Nephron progenitor cell (in vitro differentiated cells): ENCODE data around the gene WIPI1.
A peak's percentile ranks its signal among the peaks of the same experiment; 100 is the strongest.
"Not testable (repeated sequence)": the region's sequence is repeated elsewhere in the genome, so short reads cannot be mapped to it uniquely, and the experiment has no call there.

Experiments used
- DNase-seq: peaks from one replicate; pipeline ENCODE4 v3.0.0; 2021
- H3K27ac Mint-ChIP-seq: 2 replicates; pipeline ENCODE4 v1.8.0; 2021; ENCODE audit warnings: mild to moderate bottlenecking, moderate library complexity, mixed read lengths
- H3K27me3 Mint-ChIP-seq: 2 replicates; pipeline ENCODE4 v1.8.0; 2021; ENCODE audit warnings: mild to moderate bottlenecking, low read depth, mixed read lengths; ENCODE audit not compliant: poor library complexity
- H3K36me3 Mint-ChIP-seq: 2 replicates; pipeline ENCODE4 v1.8.0; 2021; ENCODE audit warnings: low read depth, mixed read lengths
- H3K4me1 Mint-ChIP-seq: 2 replicates; pipeline ENCODE4 v1.8.0; 2021; ENCODE audit warnings: mixed read lengths
- H3K4me3 Mint-ChIP-seq: 2 replicates; pipeline ENCODE4 v1.8.0; 2021; ENCODE audit warnings: mild to moderate bottlenecking, moderate library complexity, mixed read lengths
- H3K9me3 Mint-ChIP-seq: 2 replicates; pipeline ENCODE4 v1.8.0; 2021; ENCODE audit warnings: mild to moderate bottlenecking, moderate library complexity, mixed read lengths
- TF ChIP-seq, protein P1 (sequence below): fragments of 200-600 bp; sonication (generic); IDR thresholded peaks from 2 replicates; pipeline ENCODE4 v1.5.0; 2021; ENCODE audit warnings: antibody characterized with exemption

Gene WIPI1

GRCh38 chr17:68407656-68408055, 49.6 kb downstream of the WIPI1 start:
- Mint-ChIP-seq H3K36me3 (peaks cover 11% of the 10 kb centered on the region), H3K9me3 (peaks cover 52% of the 10 kb centered on the region)
- H3K27me3 Mint-ChIP-seq, H3K27ac Mint-ChIP-seq, DNase-seq, H3K4me3 Mint-ChIP-seq, H3K4me1 Mint-ChIP-seq: not testable (repeated sequence)

DNA sequence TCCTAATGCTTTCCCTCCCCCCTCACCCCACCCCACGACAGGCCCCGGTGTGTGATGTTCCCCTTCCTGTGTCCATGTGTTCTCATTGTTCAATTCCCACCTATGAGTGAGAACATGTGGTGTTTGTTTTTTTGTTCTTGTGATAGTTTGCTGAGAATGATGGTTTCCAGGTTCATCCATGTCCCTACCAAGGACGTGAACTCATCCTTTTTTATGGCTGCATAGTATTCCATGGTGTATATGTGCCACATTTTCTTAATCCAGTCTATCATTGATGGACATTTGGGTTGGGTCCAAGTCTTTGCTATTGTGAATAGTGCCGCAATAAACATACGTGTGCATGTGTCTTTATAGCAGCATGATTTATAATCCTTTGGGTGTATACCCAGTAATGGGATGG, 53.5 kb downstream of the WIPI1 start:
- H3K27ac Mint-ChIP-seq, DNase-seq, H3K4me3 Mint-ChIP-seq: not testable (repeated sequence)
- H3K4me1 Mint-ChIP-seq = peaks cover 27% of the 10 kb centered on the region
- peaks cover 40% of the 10 kb centered on the region for H3K9me3 Mint-ChIP-seq
- H3K27me3 Mint-ChIP-seq = peaks cover 15% of the 10 kb centered on the region
- H3K36me3 Mint-ChIP-seq = peaks cover 11% of the 10 kb centered on the region

DNA sequence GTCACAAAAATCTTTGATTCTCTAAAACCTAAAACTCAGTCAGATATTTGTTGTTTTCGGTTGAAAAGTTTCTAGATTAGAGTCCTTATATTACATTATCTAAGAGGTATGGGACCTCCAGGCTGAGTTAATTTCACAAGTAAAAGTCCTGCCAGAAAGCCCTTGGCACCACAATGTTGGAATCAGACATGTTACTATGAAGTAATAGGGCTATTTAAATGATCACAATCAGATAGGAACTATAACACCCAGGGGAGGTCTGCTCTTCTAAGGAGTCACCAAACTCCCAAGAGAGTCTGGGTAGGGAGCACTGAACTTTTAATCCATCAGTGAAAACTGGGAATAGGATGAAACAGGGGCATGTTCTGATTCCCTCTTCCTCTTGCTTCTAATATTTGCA, 54.2 kb downstream of the WIPI1 start:
- Mint-ChIP-seq H3K4me3 (no peak overlapping the region), H3K4me1 (peaks cover 31% of the 10 kb centered on the region), H3K9me3 (peaks cover 40% of the 10 kb centered on the region), H3K36me3 (peaks cover 11% of the 10 kb centered on the region), H3K27me3 (peaks cover 15% of the 10 kb centered on the region), H3K27ac (no peak overlapping the region)
- TF ChIP-seq, protein P1, sequence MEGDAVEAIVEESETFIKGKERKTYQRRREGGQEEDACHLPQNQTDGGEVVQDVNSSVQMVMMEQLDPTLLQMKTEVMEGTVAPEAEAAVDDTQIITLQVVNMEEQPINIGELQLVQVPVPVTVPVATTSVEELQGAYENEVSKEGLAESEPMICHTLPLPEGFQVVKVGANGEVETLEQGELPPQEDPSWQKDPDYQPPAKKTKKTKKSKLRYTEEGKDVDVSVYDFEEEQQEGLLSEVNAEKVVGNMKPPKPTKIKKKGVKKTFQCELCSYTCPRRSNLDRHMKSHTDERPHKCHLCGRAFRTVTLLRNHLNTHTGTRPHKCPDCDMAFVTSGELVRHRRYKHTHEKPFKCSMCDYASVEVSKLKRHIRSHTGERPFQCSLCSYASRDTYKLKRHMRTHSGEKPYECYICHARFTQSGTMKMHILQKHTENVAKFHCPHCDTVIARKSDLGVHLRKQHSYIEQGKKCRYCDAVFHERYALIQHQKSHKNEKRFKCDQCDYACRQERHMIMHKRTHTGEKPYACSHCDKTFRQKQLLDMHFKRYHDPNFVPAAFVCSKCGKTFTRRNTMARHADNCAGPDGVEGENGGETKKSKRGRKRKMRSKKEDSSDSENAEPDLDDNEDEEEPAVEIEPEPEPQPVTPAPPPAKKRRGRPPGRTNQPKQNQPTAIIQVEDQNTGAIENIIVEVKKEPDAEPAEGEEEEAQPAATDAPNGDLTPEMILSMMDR = no peak
- DNase-seq = no peak

- Mint-ChIP-seq H3K4me1 (peaks cover 41% of the 10 kb centered on the region), H3K4me3 (no peak overlapping the region), H3K27ac (no peak overlapping the region), H3K9me3 (peaks cover 25% of the 10 kb centered on the region), H3K27me3 (peaks cover 9% of the 10 kb centered on the region), H3K36me3 (peaks cover 11% of the 10 kb centered on the region)
- TF ChIP-seq, protein P1 = no peak
- DNase-seq = no peak
Measured at GRCh38 chr17:68401288-68401687, 56.0 kb downstream of the WIPI1 start.

DNA sequence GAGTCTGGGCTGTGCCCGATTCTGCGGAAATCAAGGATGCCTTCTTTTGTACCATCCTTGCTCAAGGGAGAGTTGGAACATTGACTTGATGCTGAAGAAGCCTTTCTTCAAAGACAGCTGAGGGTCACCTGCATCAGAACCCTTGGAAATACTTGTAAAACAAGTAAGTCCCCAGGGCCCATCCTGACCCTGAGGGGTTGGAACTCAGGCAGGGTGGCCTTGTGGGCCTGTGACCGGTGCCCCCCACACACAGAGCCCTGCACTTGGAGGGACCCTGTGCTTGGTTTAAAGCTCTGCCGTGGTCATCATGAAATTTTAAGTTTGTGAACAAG, 56.9 kb downstream of the WIPI1 start:
- Mint-ChIP-seq H3K27ac (peak overlapping the region; percentile 41), H3K9me3 (peaks cover 19% of the 10 kb centered on the region), H3K36me3 (peaks cover 10% of the 10 kb centered on the region), H3K27me3 (peaks cover 9% of the 10 kb centered on the region), H3K4me1 (peaks cover 41% of the 10 kb centered on the region), H3K4me3 (no peak overlapping the region)
- TF ChIP-seq, protein P1 = no peak
- DNase-seq = no peak

- no peak overlapping the region for H3K4me3 Mint-ChIP-seq
- peaks cover 9% of the 10 kb centered on the region for H3K27me3 Mint-ChIP-seq
- peaks cover 41% of the 10 kb centered on the region for H3K4me1 Mint-ChIP-seq
- DNase-seq = no peak
- H3K27ac Mint-ChIP-seq = peak overlapping the region; percentile 41
- TF ChIP-seq, protein P1 = no peak
- peaks cover 18% of the 10 kb centered on the region for H3K9me3 Mint-ChIP-seq
- peaks cover 8% of the 10 kb centered on the region for H3K36me3 Mint-ChIP-seq
Measured at GRCh38 chr17:68399638-68400403, 57.5 kb downstream of the WIPI1 start.
